Mononuclear cell (primary cell): ENCODE results near the gene ZNF821. TPM values are rescaled to one million over a fixed set of nuclear protein-coding genes. Genes with fewer than 3 reads are reported as not detected.
"Not testable (repeated sequence)": the region's sequence is repeated elsewhere in the genome, so short reads cannot be mapped to it uniquely, and the experiment has no call there.

Experiments
- H3K27me3 ChIP-seq: 2 replicates; pipeline ENCODE4 v1.6.0; 2011; ENCODE audit warnings: low read length, control low read depth; ENCODE audit not compliant: insufficient read depth
- H3K4me1 ChIP-seq: 2 replicates; pipeline ENCODE4 v1.5.1; 2011; ENCODE audit warnings: mild to moderate bottlenecking, low read length, control low read depth; ENCODE audit not compliant: insufficient read depth
- H3K4me3 ChIP-seq: 2 replicates; pipeline ENCODE4 v1.5.1; 2011; ENCODE audit warnings: mild to moderate bottlenecking, low read length, moderate library complexity
- H3K9me3 ChIP-seq: 2 replicates; pipeline ENCODE4 v1.5.1; 2011; ENCODE audit warnings: low read depth, mild to moderate bottlenecking, control low read depth, low read length
- total RNA-seq: library from RNA; depleted of rRNA; stranded (reverse); fragments of >200 nt; gene quantifications from one replicate; pipeline ENCODE4 v1.2.3, GENCODE V29; 2012

Gene ZNF821
- total RNA-seq, 1 donor: 15.1 TPM

DNA sequence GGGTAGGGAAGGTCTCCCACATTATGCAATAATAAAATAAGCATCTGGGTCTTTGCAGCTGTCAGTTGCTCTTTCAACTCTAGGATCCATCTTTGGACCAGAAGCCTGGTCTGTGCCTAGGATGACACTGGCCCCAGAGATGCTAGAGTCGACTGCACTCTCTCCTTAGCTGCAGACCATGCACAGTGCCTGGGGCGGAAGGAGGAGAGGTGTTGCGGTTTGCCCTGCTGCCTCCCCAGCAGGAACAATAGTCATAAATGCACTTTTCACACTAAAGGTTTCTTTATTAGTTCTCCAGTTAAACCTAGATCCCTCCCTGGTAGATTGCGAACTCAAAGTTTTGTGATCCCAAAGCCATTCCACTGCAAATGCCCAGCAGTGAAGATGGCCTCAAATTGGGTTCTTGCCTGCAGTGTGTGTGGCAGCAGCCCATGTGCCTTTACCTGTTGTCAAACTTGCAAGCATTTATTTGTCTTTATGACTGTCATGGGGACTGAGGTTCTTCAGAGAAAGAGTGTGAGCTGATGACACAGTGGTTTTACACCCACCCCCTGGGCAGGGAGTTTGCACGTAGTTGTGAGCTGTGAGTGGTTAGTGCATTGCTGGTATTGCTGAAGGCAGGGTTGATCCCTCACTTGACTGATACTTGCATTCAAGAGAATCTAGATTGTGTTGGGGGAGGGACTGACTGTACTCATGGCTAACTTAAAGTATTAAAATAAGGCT lies 27.9 kb downstream of the ZNF821 start:
- no peaks in the 10 kb centered on the region for H3K27me3 ChIP-seq
- peaks cover 22% of the 10 kb centered on the region for H3K4me1 ChIP-seq
- no peak overlapping the region for H3K4me3 ChIP-seq
- no peaks in the 10 kb centered on the region for H3K9me3 ChIP-seq

DNA sequence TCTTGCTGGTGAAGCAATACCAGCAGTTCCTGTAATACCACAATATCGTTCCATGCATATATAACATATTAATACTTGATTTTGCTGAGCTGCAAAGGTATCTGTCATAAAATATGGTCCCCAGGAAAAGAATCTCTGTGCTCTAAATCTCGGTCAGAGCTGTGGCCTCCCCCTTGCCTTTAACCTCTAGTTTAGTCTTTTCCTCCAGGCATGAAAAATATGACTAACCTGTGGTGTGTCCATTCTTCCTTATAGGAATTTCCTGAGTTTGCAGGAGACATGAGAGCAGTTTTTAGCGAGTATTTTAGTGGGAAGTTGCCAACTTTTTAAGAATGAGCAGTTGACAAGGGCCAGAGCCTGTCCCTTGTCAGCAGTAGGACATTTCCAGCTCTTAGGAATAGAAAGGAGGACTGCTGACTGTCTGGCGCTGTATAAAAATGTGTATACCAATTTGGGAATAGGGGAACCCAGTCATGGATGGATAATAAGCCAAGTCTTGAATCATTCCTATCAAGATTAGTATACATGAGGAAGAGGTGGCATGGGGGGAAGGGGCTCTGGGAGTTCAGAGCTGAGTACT lies 29.5 kb downstream of the ZNF821 start:
- H3K4me3 ChIP-seq: no peak overlapping the region
- peaks cover 22% of the 10 kb centered on the region for H3K4me1 ChIP-seq
- H3K9me3 ChIP-seq: no peaks in the 10 kb centered on the region
- H3K27me3 ChIP-seq: no peaks in the 10 kb centered on the region

DNA sequence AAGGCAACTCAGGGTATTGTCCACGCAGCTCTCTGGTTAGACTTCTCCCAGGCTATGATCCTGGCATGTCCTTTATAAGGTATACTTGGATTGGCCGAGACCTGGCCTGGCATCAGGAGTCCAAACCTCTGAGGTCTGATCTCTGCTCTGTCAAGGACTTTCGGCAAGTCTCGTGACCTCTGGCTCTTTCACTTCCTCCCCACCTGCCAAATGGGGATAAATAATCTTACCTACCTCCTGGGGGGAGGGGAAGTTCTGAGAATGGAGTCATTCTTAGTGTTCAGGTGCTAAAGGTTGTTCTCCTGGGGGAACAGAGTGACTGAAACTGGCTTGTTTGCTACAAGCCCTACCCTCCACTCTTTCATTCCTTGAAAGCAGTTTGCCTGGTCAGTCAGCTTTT lies 30.6 kb downstream of the ZNF821 start:
- H3K4me3 ChIP-seq: no peak overlapping the region
- H3K27me3 ChIP-seq: no peaks in the 10 kb centered on the region
- H3K9me3 ChIP-seq: no peaks in the 10 kb centered on the region
- peaks cover 22% of the 10 kb centered on the region for H3K4me1 ChIP-seq

DNA sequence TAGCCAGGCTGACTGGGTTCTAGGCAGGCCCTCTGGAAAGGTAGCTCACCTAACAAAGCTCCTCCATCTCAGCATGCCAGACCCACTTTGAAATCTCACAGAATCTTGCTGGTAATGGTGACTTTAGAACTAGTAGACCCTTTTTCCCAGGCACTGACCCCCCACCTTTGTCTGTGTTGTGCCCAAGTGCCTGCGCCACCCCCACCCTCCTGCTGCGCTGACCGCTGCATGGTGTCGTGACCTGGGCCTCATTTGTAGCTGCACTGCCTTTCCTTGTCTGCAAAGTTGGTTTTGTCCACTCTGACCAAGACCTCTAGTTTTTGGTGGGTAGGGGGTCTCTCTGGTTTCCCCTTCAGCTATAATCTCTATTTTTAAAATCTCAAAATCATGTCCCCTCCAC lies 31.4 kb downstream of the ZNF821 start:
- H3K4me1 ChIP-seq: peaks cover 22% of the 10 kb centered on the region
- no peaks in the 10 kb centered on the region for H3K9me3 ChIP-seq
- no peaks in the 10 kb centered on the region for H3K27me3 ChIP-seq
- H3K4me3 ChIP-seq: no peak overlapping the region

DNA sequence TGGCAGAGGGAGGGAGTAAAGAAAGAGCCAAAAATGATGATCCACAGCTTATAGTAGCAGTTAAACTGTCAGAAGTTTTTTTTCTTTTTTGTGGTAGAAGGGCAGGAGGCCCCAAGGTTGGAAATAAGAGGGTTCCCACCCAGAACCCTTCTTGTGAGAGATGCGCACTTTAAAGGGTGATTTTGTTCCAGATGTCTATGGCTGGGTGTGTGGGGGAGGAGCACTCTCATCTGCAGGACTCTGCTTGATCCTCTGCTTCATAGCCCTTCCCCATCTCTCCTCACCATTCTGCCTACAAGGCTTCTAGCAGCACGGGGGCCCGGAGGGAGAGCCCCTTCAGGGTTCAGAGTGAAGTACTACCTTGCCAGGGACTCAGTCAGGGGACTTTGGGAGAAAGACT lies 31.8 kb downstream of the ZNF821 start:
- Histone ChIP-seq H3K27me3 (no peaks in the 10 kb centered on the region), H3K9me3 (no peaks in the 10 kb centered on the region), H3K4me1 (peaks cover 22% of the 10 kb centered on the region), H3K4me3 (no peak overlapping the region)

DNA sequence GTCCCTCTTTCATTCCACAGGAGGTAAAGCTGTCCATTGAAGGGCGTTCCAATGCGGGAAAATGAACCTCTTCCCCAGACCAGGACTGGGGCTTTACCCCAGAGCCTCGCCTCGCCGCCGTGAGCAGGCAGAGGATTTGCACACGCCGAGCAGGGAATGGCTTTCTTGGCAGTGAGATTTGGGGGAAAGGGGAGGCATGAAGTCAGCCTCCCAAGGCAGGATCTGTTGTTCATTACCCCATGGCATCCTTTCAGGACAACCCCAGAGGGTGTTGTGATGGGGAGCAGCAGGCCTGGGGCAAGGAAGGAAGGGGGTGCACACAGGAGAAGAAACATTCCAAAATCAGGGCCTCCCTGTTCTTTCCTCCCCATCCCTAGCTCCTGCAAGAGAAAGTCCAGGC lies 32.2 kb downstream of the ZNF821 start:
- Histone ChIP-seq H3K4me1 (peaks cover 27% of the 10 kb centered on the region), H3K9me3 (no peaks in the 10 kb centered on the region), H3K4me3 (no peak overlapping the region), H3K27me3 (no peaks in the 10 kb centered on the region)

DNA sequence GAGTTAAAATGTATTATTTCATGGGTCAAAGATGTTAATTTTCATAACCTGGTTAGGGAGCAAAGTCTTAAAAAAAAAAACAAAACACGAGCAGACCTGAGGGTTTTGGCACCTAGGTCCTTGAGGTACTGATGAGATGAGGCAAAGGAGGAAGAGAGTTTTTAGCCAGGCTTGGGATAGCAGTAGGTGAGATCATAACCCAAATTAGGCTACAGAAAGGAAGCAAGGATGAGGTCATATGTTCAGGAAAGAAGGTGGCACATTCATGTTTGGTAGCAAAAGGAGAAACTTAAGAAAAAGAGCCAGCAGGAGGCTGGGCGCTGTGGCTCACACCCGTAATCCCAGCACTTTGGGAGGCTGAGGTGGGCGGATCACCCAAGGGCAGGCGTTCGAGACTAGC lies 35.4 kb downstream of the ZNF821 start:
- Histone ChIP-seq H3K4me3 (no peak overlapping the region), H3K4me1 (peaks cover 32% of the 10 kb centered on the region), H3K9me3 (no peaks in the 10 kb centered on the region), H3K27me3 (no peaks in the 10 kb centered on the region)

DNA sequence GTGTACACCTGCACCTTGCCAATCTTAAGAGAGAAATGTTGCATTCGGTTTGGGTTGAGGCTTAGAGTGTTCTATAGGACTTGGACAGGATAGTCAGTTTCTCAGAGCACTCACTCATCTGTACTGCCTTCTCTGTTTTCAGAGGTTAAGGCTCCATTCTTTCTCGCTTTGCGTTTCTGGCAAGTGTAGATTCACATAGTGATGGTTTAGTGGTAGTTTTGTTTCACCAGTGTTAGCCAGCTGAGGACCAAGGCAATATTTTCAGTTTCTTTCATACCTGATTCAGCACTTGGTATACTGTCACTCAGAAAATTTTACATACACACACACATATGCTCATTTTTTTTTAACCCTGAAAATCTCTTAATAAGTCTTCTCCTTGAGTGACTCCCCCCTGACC lies 36.9 kb downstream of the ZNF821 start:
- H3K4me1 ChIP-seq: peaks cover 17% of the 10 kb centered on the region
- no peaks in the 10 kb centered on the region for H3K27me3 ChIP-seq
- no peak overlapping the region for H3K4me3 ChIP-seq
- no peaks in the 10 kb centered on the region for H3K9me3 ChIP-seq

DNA sequence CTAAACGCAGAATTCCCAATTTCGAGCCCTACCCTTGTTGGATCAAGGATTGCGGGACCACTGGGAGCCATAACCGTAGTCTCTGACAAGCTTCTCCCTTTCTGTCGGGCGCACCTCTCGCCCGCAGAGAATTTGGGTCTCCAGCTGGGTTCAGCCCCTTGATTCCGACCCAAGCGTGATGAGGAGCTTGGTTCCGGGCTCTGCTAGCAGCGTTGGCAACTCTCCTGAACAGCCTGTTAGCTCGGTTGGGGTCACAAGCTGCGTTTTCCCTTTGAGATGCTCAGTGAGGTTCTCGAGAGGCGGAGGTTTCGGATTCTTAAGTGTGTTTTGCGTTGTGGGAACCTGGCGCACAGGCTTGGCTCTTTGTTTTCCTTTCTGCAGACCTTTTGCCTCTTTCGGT lies 37.6 kb downstream of the ZNF821 start:
- Histone ChIP-seq H3K27me3 (no peaks in the 10 kb centered on the region), H3K9me3 (no peaks in the 10 kb centered on the region), H3K4me1 (peaks cover 14% of the 10 kb centered on the region), H3K4me3 (peak overlapping the region; percentile 94)

DNA sequence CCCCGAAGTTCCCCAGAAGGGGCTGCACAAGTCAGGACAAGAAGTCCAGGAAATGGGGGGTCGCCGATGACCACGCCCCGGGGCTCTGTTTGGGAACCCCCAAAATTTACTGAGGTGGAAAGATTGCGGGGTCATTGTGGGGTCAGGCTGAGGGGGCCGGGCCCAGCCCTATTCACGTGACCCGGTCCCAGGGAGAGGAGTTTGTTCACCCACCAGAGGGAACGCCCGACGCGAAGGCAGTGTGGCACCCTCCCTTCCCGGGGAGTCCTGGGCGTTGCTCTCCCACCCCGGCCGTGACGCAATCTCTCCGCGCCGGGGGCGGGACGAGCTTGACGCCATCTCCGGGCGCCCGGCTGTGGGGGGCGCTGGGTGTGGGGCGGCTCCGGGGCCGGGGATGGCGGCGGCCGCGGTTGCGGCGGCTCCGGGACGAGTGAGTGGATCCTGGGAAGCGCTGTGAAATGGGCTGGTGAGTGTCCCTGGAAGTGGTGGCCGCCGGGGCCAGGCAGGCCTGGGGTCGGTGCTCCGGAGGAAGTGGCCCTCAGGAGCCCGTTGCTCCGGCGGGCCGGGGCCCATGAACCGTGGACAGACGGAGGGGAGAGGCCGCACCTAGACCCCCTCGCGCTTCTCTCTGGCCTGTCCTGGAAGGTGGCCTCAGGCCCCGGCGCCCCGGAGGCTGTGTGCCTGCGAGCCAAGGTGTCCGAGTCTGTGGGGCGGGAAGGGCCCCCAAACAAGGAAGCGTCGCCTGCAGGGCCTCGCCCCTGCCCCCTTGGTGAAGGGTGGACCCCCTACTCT lies 38.1 kb downstream of the ZNF821 start, which contains the start of gene ATXN1L:
ATXN1L (plus strand) TSS at position 338 of the 792 bp plus-strand sequence. CDS start 3,765 bp downstream, outside the sequence.
- peaks cover 14% of the 10 kb centered on the region for H3K4me1 ChIP-seq
- no peaks in the 10 kb centered on the region for H3K27me3 ChIP-seq
- H3K9me3 ChIP-seq: no peaks in the 10 kb centered on the region
- peak within 1 kb of the TSS; percentile 94 for H3K4me3 ChIP-seq

DNA sequence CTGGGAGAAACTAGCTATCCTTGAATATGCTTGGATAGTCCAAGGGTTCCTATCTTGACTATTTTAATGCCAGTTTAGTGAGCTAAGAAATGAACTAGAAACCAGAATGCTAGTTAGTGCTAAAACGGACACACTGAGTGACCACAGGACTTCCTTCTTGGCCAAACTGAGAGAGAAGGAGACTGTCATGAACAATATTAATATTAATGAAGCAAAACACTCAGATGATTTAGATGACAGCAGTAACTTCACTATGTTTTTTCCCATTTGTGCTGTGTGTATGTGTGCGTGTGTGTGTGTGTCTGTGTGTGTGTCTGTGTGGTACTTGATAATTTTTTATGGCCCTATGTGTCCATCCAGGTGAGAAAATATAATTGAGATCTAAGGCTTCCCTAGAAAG lies 40.4 kb downstream of the ZNF821 start:
- H3K4me1 ChIP-seq: peaks cover 14% of the 10 kb centered on the region

DNA sequence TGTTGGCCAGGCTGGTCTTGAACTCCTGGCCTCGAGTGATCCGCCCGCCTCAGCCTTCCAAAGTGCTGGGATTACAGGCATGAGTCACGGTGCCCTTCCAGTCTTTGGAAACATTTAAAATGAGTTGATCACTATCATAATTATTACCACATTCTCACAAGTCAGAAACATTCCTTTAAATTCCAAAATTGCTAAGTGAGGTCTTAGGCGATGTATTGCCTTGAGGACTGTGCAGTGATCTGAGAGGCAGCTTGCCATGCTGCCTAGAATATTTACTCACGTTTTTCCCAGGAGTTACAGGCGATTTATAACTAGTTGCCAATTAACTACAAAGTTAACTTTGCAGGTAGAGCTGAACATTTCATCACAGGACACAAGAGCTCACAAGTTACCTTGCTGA lies 43.9 kb downstream of the ZNF821 start:
- Histone ChIP-seq H3K9me3 (no peaks in the 10 kb centered on the region), H3K4me3 (no peak overlapping the region), H3K27me3 (no peaks in the 10 kb centered on the region), H3K4me1 (peaks cover 1% of the 10 kb centered on the region)

More for the DNA sequence above, 40.4 kb downstream of the ZNF821 start:
- no peaks in the 10 kb centered on the region for H3K27me3 ChIP-seq
- no peak overlapping the region for H3K4me3 ChIP-seq
- H3K9me3 ChIP-seq: no peaks in the 10 kb centered on the region

DNA sequence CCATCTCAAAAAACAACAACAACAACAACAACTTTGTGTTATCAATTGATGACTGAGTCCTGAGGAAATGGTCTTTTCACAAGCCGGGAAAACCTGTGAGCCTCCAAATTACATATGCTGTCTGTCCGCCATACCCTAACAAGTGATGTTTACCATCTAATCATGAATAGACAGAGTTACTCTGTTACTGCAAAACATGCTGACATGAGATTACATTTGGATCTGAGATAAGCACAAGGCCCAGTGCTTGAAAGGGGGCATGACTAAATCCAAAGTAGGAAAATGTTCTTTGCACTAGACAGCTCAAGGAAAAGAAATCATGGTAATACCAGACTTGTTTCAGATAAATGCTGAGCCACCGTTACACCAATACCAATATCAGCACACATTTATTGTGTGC lies 46.8 kb downstream of the ZNF821 start:
- Histone ChIP-seq H3K4me1 (no peaks in the 10 kb centered on the region), H3K27me3 (no peaks in the 10 kb centered on the region), H3K9me3 (no peaks in the 10 kb centered on the region), H3K4me3 (no peak overlapping the region)

DNA sequence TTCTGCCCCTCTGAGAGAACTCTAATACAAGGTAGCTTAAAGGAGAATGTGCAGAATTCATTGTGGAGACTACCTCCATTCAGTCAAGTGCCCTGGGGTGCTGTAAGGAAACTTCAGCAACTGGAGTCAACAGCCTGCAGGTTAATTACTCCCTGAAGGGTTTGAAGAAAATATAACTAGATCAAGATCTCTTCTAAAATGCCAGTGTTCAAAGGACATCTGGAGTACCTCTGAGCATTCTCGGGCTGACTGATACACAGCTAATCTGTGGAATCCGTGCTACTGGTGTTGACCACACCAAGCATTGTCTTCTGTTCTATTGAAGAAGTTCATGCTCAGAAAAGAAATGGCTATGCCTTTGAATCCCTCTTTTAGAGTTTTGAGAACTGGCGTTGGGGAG lies 49.7 kb downstream of the ZNF821 start:
- Histone ChIP-seq H3K4me1 (no peaks in the 10 kb centered on the region), H3K9me3 (no peaks in the 10 kb centered on the region), H3K27me3 (no peaks in the 10 kb centered on the region), H3K4me3 (no peak overlapping the region)

DNA sequence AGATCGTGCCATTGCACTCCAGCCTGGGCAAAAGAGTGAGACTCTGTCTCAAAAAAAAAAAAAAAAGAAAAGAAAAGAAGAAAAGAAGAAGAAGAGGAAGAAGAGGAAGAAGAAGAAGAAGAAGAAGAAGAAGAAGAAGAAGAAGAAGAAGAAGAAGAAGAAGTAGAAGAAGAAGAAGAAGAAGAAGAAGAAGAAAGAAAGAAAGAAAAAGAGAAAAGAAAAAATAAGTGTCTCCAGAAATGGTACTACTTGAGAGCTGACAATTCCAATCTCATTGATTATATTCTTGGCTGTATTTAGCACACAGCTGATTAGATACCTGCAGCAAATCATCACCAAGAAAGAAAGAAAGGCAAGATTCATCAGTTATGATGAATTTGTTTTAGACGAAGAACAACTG lies 51.9 kb downstream of the ZNF821 start:
- not testable (repeated sequence) for H3K4me3 ChIP-seq, H3K27me3 ChIP-seq, H3K9me3 ChIP-seq, H3K4me1 ChIP-seq
